Tibial nerve (tissue), 3 donors: Measurements from ENCODE around the gene CRYBG1.

Experiments
- CTCF ChIP-seq, 5 experiments: fragments of 200-600 bp in 3 of 5; fragments of 450-650 bp in 2 of 5; sonication (generic) in 3 of 5; IDR thresholded peaks; one replicate each; pipeline ENCODE4 v1.5.1; 2016 to 2019; ENCODE audit warnings: antibody characterized with exemption in 5 of 5, mild to moderate bottlenecking in 3 of 5, moderate library complexity in 2 of 5
- POLR2A ChIP-seq, 2 donors: fragments of 450-650 bp; IDR thresholded peaks; one replicate each; pipeline ENCODE4 v1.6.1; 2017; ENCODE audit warnings: antibody characterized with exemption in 2 of 2, mild to moderate bottlenecking in 2 of 2, moderate library complexity in 2 of 2

- TF ChIP-seq CTCF (IDR thresholded peaks at IDR 0.05) = no peak
- TF ChIP-seq POLR2A (IDR thresholded peaks at IDR 0.05) = no peak
Measured at GRCh38 chr6:106586815-106587415, 226.4 kb downstream of the CRYBG1 start.
